Measurements from ENCODE around the gene PRPSAP2.

- TF ChIP-seq POLR2A (IDR thresholded peaks at IDR 0.05) (no peak), CTCF (IDR thresholded peaks at IDR 0.05) (no peak), POLR2AphosphoS5 (IDR thresholded peaks at IDR 0.05) (no peak)
Measured at GRCh38 chr17:18896146-18896545, 38.2 kb downstream of the PRPSAP2 start.
